GM12878 (cell line): ENCODE data around the gene H1-8.

Source experiments
- CTCF ChIP-seq, 3 experiments: IDR thresholded peaks in 2 of 3; conservative IDR thresholded peaks in 1 of 3; 2 replicates each; pipeline ENCODE4 v1.5.1; 2011; ENCODE audit warnings: low read depth in 3 of 3, low read length in 3 of 3, mild to moderate bottlenecking in 3 of 3, control low read depth in 2 of 3, moderate library complexity in 2 of 3, inconsistent platforms in 1 of 3, mixed read lengths in 1 of 3; ENCODE audit not compliant: control insufficient read depth in 2 of 3, insufficient read depth in 1 of 3; ENCODE audit errors: extremely low read depth in 1 of 3
- EZH2 ChIP-seq: IDR thresholded peaks from 2 replicates; pipeline ENCODE4 v1.6.1; 2012; ENCODE audit warnings: low read depth, mild to moderate bottlenecking, control low read depth, inconsistent platforms, low read length, borderline replicate concordance; ENCODE audit not compliant: control insufficient read depth
- POLR2A ChIP-seq: IDR thresholded peaks from 2 replicates; pipeline ENCODE4 v1.6.1; 2011; ENCODE audit warnings: low read depth, mild to moderate bottlenecking, low read length
- POLR2AphosphoS5 ChIP-seq: IDR thresholded peaks from 2 replicates; pipeline ENCODE4 v1.6.1; 2011; ENCODE audit warnings: mild to moderate bottlenecking, low read length, inconsistent platforms
- PRDM15 ChIP-seq: fragments of 450-650 bp; formaldehyde crosslinking; IDR thresholded peaks from 2 replicates; pipeline ENCODE4 v1.4.0; 2020; ENCODE audit warnings: mild to moderate bottlenecking, moderate library complexity
- RELA ChIP-seq: fragments of 450-650 bp; IDR thresholded peaks from 2 replicates; pipeline ENCODE4 v1.8.0; 2014; ENCODE audit warnings: borderline replicate concordance; ENCODE audit not compliant: partially characterized antibody
- RUNX3 ChIP-seq: IDR thresholded peaks from 2 replicates; pipeline ENCODE4 v1.6.1; 2012; ENCODE audit warnings: low read length, inconsistent platforms
- SIN3A ChIP-seq: IDR thresholded peaks from 2 replicates; pipeline ENCODE4 v1.6.1; 2012; ENCODE audit warnings: low read depth, low read length, improper control_type of control experiment
- USF2 ChIP-seq: IDR thresholded peaks from 2 replicates; pipeline ENCODE4 v1.6.1; 2011; ENCODE audit warnings: low read depth, low read length, improper control_type of control experiment, borderline replicate concordance
- ZBTB33 ChIP-seq: fragments of 450-650 bp; IDR thresholded peaks from 2 replicates; pipeline ENCODE4 v1.6.1; 2017; ENCODE audit warnings: mild to moderate bottlenecking
- ZNF217 ChIP-seq: fragments of 450-650 bp; IDR thresholded peaks from 2 replicates; pipeline ENCODE4 v1.6.1; 2017; ENCODE audit warnings: antibody characterized with exemption, mild to moderate bottlenecking

- TF ChIP-seq CTCF (IDR thresholded peaks at IDR 0.05 in 2 of 3, conservative IDR thresholded peaks at IDR 0.05 in 1 of 3; ENCODE audit: control insufficient read depth in 2 of 3, extremely low read depth in 1 of 3, insufficient read depth in 1 of 3, low read depth in 3 of 3, low read length in 3 of 3) (no peak), ZNF217 (no peak), SIN3A (no peak), USF2 (no peak), EZH2 (no peak), RUNX3 (no peak), POLR2AphosphoS5 (no peak), PRDM15 (CRISPR knock-in tag) (no peak), RELA (no peak), POLR2A (no peak), ZBTB33 (no peak)
Measured at GRCh38 chr3:129583289-129583688, 40.3 kb downstream of the H1-8 start.
